Neural cell (in vitro differentiated cells): Measurements from ENCODE around the gene ROCK2. TPM values are rescaled to one million over a fixed set of nuclear protein-coding genes. Genes with fewer than 3 reads are reported as not detected.

ENCODE experiments used
- H2AFZ ChIP-seq: fragments of 200-600, 300-800 bp; sonication (generic), shearing (Covaris generic); 2 replicates; pipeline ENCODE4 v1.6.0; 2014; ENCODE audit warnings: low read depth, mild to moderate bottlenecking, antibody characterized with exemption, low read length, moderate library complexity
- H3F3A ChIP-seq: fragments of 200-600 bp; shearing (Covaris generic); 2 replicates; pipeline ENCODE4 v1.6.1; 2016; ENCODE audit warnings: mild to moderate bottlenecking, moderate library complexity, mixed read lengths, antibody characterized with exemption, low read length; ENCODE audit not compliant: insufficient read depth, poor library complexity, severe bottlenecking
- H3K27ac ChIP-seq: fragments of 200-600, 300-800 bp; sonication (generic), shearing (Covaris generic); 2 replicates; pipeline ENCODE4 v1.5.1; 2014; ENCODE audit warnings: mild to moderate bottlenecking, low read length, moderate library complexity
- H3K27me3 ChIP-seq: fragments of 300-800, 200-600 bp; sonication (generic), shearing (Covaris generic); 2 replicates; pipeline ENCODE4 v1.6.0; 2014; ENCODE audit warnings: mild to moderate bottlenecking, low read depth, low read length, moderate library complexity; ENCODE audit not compliant: insufficient read depth
- H3K36me3 ChIP-seq: fragments of 300-800, 200-600 bp; sonication (generic), shearing (Covaris generic); 2 replicates; pipeline ENCODE4 v1.5.1; 2014; ENCODE audit warnings: mild to moderate bottlenecking, antibody characterized with exemption, low read length, moderate library complexity; ENCODE audit not compliant: insufficient read depth
- H3K4me2 ChIP-seq: fragments of 300-800, 200-600 bp; sonication (generic), shearing (Covaris generic); 2 replicates; pipeline ENCODE4 v1.6.0; 2014; ENCODE audit warnings: mild to moderate bottlenecking, low read length
- H3K4me3 ChIP-seq: fragments of 300-800, 200-600 bp; sonication (generic), shearing (Covaris generic); 2 replicates; pipeline ENCODE4 v1.5.1; 2014; ENCODE audit warnings: mild to moderate bottlenecking, low read length, moderate library complexity
- H3K79me2 ChIP-seq: fragments of 200-600 bp; shearing (Covaris generic); replicated peaks from 2 replicates; pipeline ENCODE4 v1.6.0; 2014; ENCODE audit warnings: mild to moderate bottlenecking, low read length, moderate library complexity; ENCODE audit not compliant: insufficient read depth
- H3K9ac ChIP-seq: fragments of 300-800, 200-600 bp; sonication (generic), shearing (Covaris generic); 2 replicates; pipeline ENCODE4 v1.6.1; 2016; ENCODE audit warnings: mild to moderate bottlenecking, low read length, mixed read lengths
- H3K9me2 ChIP-seq: fragments of 200-600 bp; shearing (Covaris generic); 2 replicates; pipeline ENCODE4 v1.6.1; 2016; ENCODE audit warnings: mild to moderate bottlenecking, low read length, mixed read lengths; ENCODE audit not compliant: insufficient read depth
- H3K9me3 ChIP-seq: fragments of 200-600, 300-800 bp; sonication (generic), shearing (Covaris generic); 2 replicates; pipeline ENCODE4 v1.6.1; 2016; ENCODE audit warnings: mild to moderate bottlenecking, mixed run types, low read length, moderate library complexity, mixed read lengths
- H4K20me1 ChIP-seq: fragments of 200-600 bp; shearing (Covaris generic); 2 replicates; pipeline ENCODE4 v1.6.1; 2016; ENCODE audit warnings: mild to moderate bottlenecking, mixed run types; ENCODE audit not compliant: insufficient read depth
- CTCF ChIP-seq: fragments of 450-650 bp; IDR thresholded peaks from 2 replicates; pipeline ENCODE4 v1.5.1; 2014; ENCODE audit warnings: antibody characterized with exemption, mild to moderate bottlenecking, moderate library complexity; ENCODE audit not compliant: poor library complexity, severe bottlenecking
- EP300 ChIP-seq: fragments of 450-650 bp; conservative IDR thresholded peaks from 2 replicates; pipeline ENCODE4 v1.6.1; 2014; ENCODE audit warnings: antibody characterized with exemption, mild to moderate bottlenecking, moderate library complexity; ENCODE audit not compliant: poor library complexity, severe bottlenecking
- EZH2 ChIP-seq: fragments of 200-600, 300-800 bp; shearing (Covaris generic), sonication (generic); IDR thresholded peaks from 2 replicates; pipeline ENCODE4 v1.6.1; 2014; ENCODE audit warnings: antibody characterized with exemption, low read length, borderline replicate concordance, mild to moderate bottlenecking; ENCODE audit not compliant: insufficient read depth, poor library complexity, severe bottlenecking
- MXI1 ChIP-seq: fragments of 450-650 bp; conservative IDR thresholded peaks from 2 replicates; pipeline ENCODE4 v1.6.1; 2014; ENCODE audit warnings: antibody characterized with exemption, mild to moderate bottlenecking; ENCODE audit not compliant: poor library complexity, severe bottlenecking
- POLR2AphosphoS5 ChIP-seq: IDR thresholded peaks from 2 replicates; pipeline ENCODE4 v1.6.1; 2012
- RAD21 ChIP-seq: fragments of 450-650 bp; conservative IDR thresholded peaks from 2 replicates; pipeline ENCODE4 v1.6.1; 2014; ENCODE audit warnings: antibody characterized with exemption, mild to moderate bottlenecking, moderate library complexity
- REST ChIP-seq: IDR thresholded peaks from 2 replicates; pipeline ENCODE4 v1.6.1; 2012; ENCODE audit warnings: borderline replicate concordance
- SMC3 ChIP-seq: fragments of 450-650 bp; conservative IDR thresholded peaks from 2 replicates; pipeline ENCODE4 v1.6.1; 2014; ENCODE audit warnings: antibody characterized with exemption, mild to moderate bottlenecking, moderate library complexity; ENCODE audit not compliant: poor library complexity
- TAF1 ChIP-seq: IDR thresholded peaks from 2 replicates; pipeline ENCODE4 v1.6.1; 2012; ENCODE audit warnings: low read depth
- polyA plus RNA-seq: library from polyadenylated mRNA; depleted of rRNA; stranded (reverse); fragments of >200 nt; gene quantifications from 2 replicates; pipeline ENCODE4 v1.2.3, GENCODE V29; 2014

ROCK2 gene
- polyA plus RNA-seq, 1 donor from 2014 or later: 25.7 TPM

GRCh38 chr2:11159574-11160170, 184.8 kb downstream of the ROCK2 start:
- H3K9me2 ChIP-seq: no peaks in the 10 kb centered on the region
- peaks cover 6% of the 10 kb centered on the region for H3F3A ChIP-seq
- H3K79me2 ChIP-seq: no peaks in the 10 kb centered on the region
- no peaks in the 10 kb centered on the region for H3K9me3 ChIP-seq
- no peak overlapping the region for H3K27ac ChIP-seq
- H3K9ac ChIP-seq: no peak overlapping the region
- no peak overlapping the region for H2AFZ ChIP-seq
- no peak overlapping the region for H3K4me3 ChIP-seq
- no peaks in the 10 kb centered on the region for H4K20me1 ChIP-seq
- H3K27me3 ChIP-seq: peaks cover 3% of the 10 kb centered on the region
- TF ChIP-seq POLR2AphosphoS5 (no peak), MXI1 (no peak), CTCF (no peak), EZH2 (no peak), TAF1 (no peak), SMC3 (no peak), REST (no peak), RAD21 (no peak), EP300 (no peak)
- no peak overlapping the region for H3K4me2 ChIP-seq
- no peaks in the 10 kb centered on the region for H3K36me3 ChIP-seq

GRCh38 chr2:11158916-11159573, 185.4 kb downstream of the ROCK2 start:
- Histone ChIP-seq H3K27ac (no peak overlapping the region), H4K20me1 (no peaks in the 10 kb centered on the region), H3K27me3 (peaks cover 3% of the 10 kb centered on the region), H3K36me3 (no peaks in the 10 kb centered on the region), H3K4me2 (no peak overlapping the region), H2AFZ (no peak overlapping the region), H3K9ac (no peak overlapping the region), H3K4me3 (no peak overlapping the region), H3K79me2 (no peaks in the 10 kb centered on the region), H3K9me2 (no peaks in the 10 kb centered on the region), H3F3A (peaks cover 6% of the 10 kb centered on the region), H3K9me3 (no peaks in the 10 kb centered on the region)
- TF ChIP-seq EZH2: no peak
- TF ChIP-seq TAF1: no peak
- TF ChIP-seq CTCF: no peak
- TF ChIP-seq EP300: no peak
- TF ChIP-seq RAD21: no peak
- TF ChIP-seq POLR2AphosphoS5: no peak
- no peak for TF ChIP-seq SMC3
